Measurements from ENCODE around the gene ANAPC2.
"Not testable (repeated sequence)": the region's sequence is repeated elsewhere in the genome, so short reads cannot be mapped to it uniquely, and the experiment has no call there.

The ANAPC2 gene

DNA sequence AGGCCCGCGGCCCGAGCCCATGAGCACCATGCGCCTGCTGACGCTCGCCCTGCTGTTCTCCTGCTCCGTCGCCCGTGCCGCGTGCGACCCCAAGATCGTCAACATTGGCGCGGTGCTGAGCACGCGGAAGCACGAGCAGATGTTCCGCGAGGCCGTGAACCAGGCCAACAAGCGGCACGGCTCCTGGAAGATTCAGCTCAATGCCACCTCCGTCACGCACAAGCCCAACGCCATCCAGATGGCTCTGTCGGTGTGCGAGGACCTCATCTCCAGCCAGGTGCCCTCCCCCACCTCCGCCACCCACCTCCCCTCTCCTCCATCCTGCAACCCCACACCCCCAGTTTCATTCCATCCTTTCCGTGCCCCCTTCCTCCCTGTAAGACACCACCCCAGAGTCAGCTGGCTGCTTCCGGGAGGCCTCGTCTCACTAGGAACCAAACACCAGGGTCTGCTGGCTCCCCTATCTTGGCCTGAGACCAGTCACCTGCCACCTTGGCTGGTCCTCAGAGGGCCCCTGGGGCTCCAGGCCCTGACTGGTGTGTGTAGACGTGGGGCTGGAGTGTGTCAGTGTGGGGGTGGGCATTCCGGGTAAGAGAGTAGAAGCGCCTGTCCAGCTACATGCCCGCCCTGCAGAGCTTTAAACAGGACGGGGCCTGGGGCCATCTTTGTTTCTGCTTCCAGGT is 48.8 kb downstream of the ANAPC2 start:
- H3K4me3 ChIP-seq (ENCODE audit: low read length): no peak overlapping the region
- TF ChIP-seq, protein P1, sequence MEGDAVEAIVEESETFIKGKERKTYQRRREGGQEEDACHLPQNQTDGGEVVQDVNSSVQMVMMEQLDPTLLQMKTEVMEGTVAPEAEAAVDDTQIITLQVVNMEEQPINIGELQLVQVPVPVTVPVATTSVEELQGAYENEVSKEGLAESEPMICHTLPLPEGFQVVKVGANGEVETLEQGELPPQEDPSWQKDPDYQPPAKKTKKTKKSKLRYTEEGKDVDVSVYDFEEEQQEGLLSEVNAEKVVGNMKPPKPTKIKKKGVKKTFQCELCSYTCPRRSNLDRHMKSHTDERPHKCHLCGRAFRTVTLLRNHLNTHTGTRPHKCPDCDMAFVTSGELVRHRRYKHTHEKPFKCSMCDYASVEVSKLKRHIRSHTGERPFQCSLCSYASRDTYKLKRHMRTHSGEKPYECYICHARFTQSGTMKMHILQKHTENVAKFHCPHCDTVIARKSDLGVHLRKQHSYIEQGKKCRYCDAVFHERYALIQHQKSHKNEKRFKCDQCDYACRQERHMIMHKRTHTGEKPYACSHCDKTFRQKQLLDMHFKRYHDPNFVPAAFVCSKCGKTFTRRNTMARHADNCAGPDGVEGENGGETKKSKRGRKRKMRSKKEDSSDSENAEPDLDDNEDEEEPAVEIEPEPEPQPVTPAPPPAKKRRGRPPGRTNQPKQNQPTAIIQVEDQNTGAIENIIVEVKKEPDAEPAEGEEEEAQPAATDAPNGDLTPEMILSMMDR (conservative IDR thresholded peaks at IDR 0.05; ENCODE audit: low read length): no peak
- DNase-seq (ENCODE audit: low read depth): no peak

- peak; percentile 19 for DNase-seq (ENCODE audit: low read depth)
- H3K4me3 ChIP-seq (ENCODE audit: low read length): no peak within 1 kb of the TSS
- TF ChIP-seq, protein P1 (conservative IDR thresholded peaks at IDR 0.05; ENCODE audit: low read length): no peak
These were observed 49.5 kb downstream of the ANAPC2 start, which contains the start of gene GRIN1 for GRCh38 chr9:137138722-137139467. GRIN1 (plus strand) TSS chr9:137139154; CDS start chr9:137139487, 333 bp downstream.

GRCh38 chr9:137138058-137138721 is 50.2 kb downstream of the ANAPC2 start:
- DNase-seq (ENCODE audit: low read depth): no peak
- no peak overlapping the region for H3K4me3 ChIP-seq (ENCODE audit: low read length)
- TF ChIP-seq, protein P1 (conservative IDR thresholded peaks at IDR 0.05; ENCODE audit: low read length): no peak

- TF ChIP-seq, protein P1 (conservative IDR thresholded peaks at IDR 0.05; ENCODE audit: low read length): no peak
- no peak overlapping the region for H3K4me3 ChIP-seq (ENCODE audit: low read length)
- DNase-seq (ENCODE audit: low read depth): no peak
These were observed 51.3 kb downstream of the ANAPC2 start for GRCh38 chr9:137136881-137137607.

GRCh38 chr9:137136261-137136880 is 52.0 kb downstream of the ANAPC2 start:
- TF ChIP-seq, protein P1 (conservative IDR thresholded peaks at IDR 0.05; ENCODE audit: low read length): no peak

DNA sequence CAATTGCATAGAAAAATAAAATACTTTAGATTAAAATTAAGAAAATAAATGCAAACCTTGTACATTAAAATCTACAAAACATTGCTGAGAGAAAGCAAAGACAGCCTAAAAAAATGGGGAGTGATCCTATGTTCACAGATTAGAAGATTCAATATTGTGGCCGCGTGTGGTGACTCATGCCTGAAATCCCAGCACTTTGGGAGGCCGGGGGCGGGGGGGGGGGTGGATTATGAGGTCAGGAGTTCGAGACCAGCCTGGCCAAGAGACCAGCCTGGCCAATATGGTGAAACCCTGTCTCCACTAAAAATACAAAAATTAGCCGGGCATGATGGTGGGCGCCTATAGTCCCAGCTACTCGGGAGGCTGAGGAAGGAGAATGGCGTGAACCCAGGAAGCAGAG is 53.2 kb downstream of the ANAPC2 start:
- H3K4me3 ChIP-seq (ENCODE audit: low read length); DNase-seq (ENCODE audit: low read depth): not testable (repeated sequence)

More at GRCh38 chr9:137136261-137136880, 52.0 kb downstream of the ANAPC2 start:
- DNase-seq (ENCODE audit: low read depth): no peak
- no peak overlapping the region for H3K4me3 ChIP-seq (ENCODE audit: low read length)

Data from AG10803 (cell line).